Uterus (tissue), 2 donors: ENCODE data around the gene TEN1.

Experiments
- POLR2A ChIP-seq, 2 donors: fragments of 450-650 bp; IDR thresholded peaks; one replicate each; pipeline ENCODE4 v1.6.1; 2016; ENCODE audit warnings: antibody characterized with exemption in 2 of 2, mild to moderate bottlenecking in 1 of 2, moderate library complexity in 1 of 2
- TF ChIP-seq, protein P1 (sequence below), 4 experiments: fragments of 200-600 bp in 2 of 4; fragments of 450-650 bp in 2 of 4; sonication (generic) in 2 of 4; IDR thresholded peaks; one replicate each; pipeline ENCODE4 v1.5.1; 2016 to 2019; ENCODE audit warnings: antibody characterized with exemption in 4 of 4, mild to moderate bottlenecking in 2 of 4, moderate library complexity in 1 of 4

DNA sequence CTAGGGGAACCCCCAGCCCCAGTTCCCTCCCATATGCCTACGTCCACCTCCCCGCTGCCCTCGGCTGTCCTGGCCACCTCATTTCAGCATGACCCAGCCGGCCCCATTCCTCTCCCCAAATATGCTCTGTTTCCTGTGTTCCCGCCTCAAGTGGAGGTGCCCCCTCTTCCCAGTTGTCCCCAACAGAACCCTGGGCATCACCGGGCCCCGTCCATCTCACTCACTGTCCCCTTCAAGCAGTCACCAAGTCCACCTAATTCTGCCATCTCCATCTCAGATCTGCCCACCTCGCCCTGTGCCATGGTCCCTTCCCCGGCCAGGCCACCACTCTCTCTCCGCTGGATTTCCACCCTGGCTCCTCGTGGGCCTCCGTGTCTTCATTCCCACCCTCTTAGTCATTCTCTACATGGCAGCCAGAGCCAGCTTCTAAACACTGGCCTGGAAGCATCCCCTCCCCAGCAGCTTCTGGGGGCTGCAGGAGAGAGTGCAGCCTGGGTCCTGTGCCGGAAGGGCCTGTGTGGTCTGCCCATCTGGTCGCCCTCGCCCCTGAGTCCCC, 34.4 kb downstream of the TEN1 start:
- TF ChIP-seq, protein P1, sequence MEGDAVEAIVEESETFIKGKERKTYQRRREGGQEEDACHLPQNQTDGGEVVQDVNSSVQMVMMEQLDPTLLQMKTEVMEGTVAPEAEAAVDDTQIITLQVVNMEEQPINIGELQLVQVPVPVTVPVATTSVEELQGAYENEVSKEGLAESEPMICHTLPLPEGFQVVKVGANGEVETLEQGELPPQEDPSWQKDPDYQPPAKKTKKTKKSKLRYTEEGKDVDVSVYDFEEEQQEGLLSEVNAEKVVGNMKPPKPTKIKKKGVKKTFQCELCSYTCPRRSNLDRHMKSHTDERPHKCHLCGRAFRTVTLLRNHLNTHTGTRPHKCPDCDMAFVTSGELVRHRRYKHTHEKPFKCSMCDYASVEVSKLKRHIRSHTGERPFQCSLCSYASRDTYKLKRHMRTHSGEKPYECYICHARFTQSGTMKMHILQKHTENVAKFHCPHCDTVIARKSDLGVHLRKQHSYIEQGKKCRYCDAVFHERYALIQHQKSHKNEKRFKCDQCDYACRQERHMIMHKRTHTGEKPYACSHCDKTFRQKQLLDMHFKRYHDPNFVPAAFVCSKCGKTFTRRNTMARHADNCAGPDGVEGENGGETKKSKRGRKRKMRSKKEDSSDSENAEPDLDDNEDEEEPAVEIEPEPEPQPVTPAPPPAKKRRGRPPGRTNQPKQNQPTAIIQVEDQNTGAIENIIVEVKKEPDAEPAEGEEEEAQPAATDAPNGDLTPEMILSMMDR (IDR thresholded peaks at IDR 0.05), result no peak
- no peak for TF ChIP-seq POLR2A (IDR thresholded peaks at IDR 0.05)
